Esophagus squamous epithelium (tissue), 5 donors: ENCODE results near the gene NAGS. TPM values are rescaled to one million over a fixed set of nuclear protein-coding genes. Genes with fewer than 3 reads are reported as not detected.

ENCODE experiments used
- DNase-seq: peaks from one replicate; lab custom pipeline; 2025; lab: John Stamatoyannopoulos, UW
- H3K27ac ChIP-seq, 4 donors: fragments of 200-600 bp; sonication (generic); one replicate each; pipeline ENCODE4 v1.5.1; 2016 to 2019; ENCODE audit warnings: mild to moderate bottlenecking in 1 of 4
- H3K27me3 ChIP-seq, 4 donors: fragments of 200-600 bp; sonication (generic); 1 replicate in 3 of 4; 2 replicates in 1 of 4; pipeline versions ENCODE4 v1.5.1 to v1.6.0; 2017 to 2021; ENCODE audit warnings: antibody characterized with exemption in 1 of 4
- H3K36me3 ChIP-seq, 3 donors: fragments of 200-600 bp; sonication (generic); one replicate each; pipeline ENCODE4 v1.5.1; 2016 to 2019
- H3K4me1 ChIP-seq, 3 donors: fragments of 200-600 bp; sonication (generic); one replicate each; pipeline ENCODE4 v1.5.1; 2017 to 2019
- H3K4me3 ChIP-seq, 4 donors: fragments of 200-600 bp; sonication (generic); 1 replicate in 3 of 4; 2 replicates in 1 of 4; pipeline ENCODE4 v1.5.1; 2016 to 2019; ENCODE audit warnings: mild to moderate bottlenecking in 2 of 4, moderate library complexity in 1 of 4
- H3K9me3 ChIP-seq, 3 donors: fragments of 200-600 bp; sonication (generic); one replicate each; pipeline ENCODE4 v1.5.1; 2016 to 2019
- CTCF ChIP-seq, 6 experiments: fragments of 450-650 bp in 4 of 6; fragments of 200-600 bp in 2 of 6; sonication (generic) in 2 of 6; IDR thresholded peaks; one replicate each; pipeline ENCODE4 v1.5.1; 2016 to 2019; ENCODE audit warnings: antibody characterized with exemption in 6 of 6, mild to moderate bottlenecking in 4 of 6, moderate library complexity in 4 of 6
- POLR2A ChIP-seq, 4 donors: fragments of 450-650 bp; IDR thresholded peaks; one replicate each; pipeline ENCODE4 v1.6.1; 2017; ENCODE audit warnings: antibody characterized with exemption in 4 of 4, mild to moderate bottlenecking in 4 of 4, moderate library complexity in 3 of 4
- WGBS, 2 donors: methylation state at CpG; one replicate each; pipeline ENCODE4 v1.1.5; 2018; 5-methylcytosine and 5-hydroxymethylcytosine counted together
- intact Hi-C: fragments of 100-400 bp; cut with DNase I; formaldehyde crosslinking; loops from one replicate; pipeline ENCODE4 v1.15.0; 2022
- total RNA-seq, 4 donors: library from RNA; depleted of rRNA; stranded (reverse); fragments of >200 nt; gene quantifications; one replicate each; pipeline ENCODE4 v1.1.0, GENCODE V29; 2016
- donor health status: DM: yes; HTN: yes; CAD: no.

NAGS gene
- total RNA-seq, 4 donors from 2014 or later, result 0.64 to 2.7 (median 2.1) TPM

- H3K4me1 ChIP-seq, result peaks cover 33 to 56% (median 34%) of the 10 kb centered on the region in 3 donors
- DNase-seq, result peak; percentile 86
- peaks cover 4 to 38% (median 9%) of the 10 kb centered on the region in 4 donors for H3K27me3 ChIP-seq
- intact Hi-C loops, result no loop called here
- peaks cover 0 to 33% (median 0%) of the 10 kb centered on the region in 3 donors for H3K36me3 ChIP-seq
- H3K4me3 ChIP-seq, result peak overlapping the region; percentile 27 to 77 (median 59)
- TF ChIP-seq POLR2A (IDR thresholded peaks at IDR 0.05) (peak in 1 of 4 donors; percentile 66), CTCF (IDR thresholded peaks at IDR 0.05) (peak in 5 of 6 experiments; percentile 18 to 54 (median 32))
- H3K9me3 ChIP-seq, result no peaks in the 10 kb centered on the region
- 0 to 1% methylated on average over 7 to 19 of the region's 40 CpGs for WGBS, 2 donors
- H3K27ac ChIP-seq, result peak overlapping the region; percentile 77 to 90 (median 80)
Measured at GRCh38 chr17:44006598-44007345, 2.4 kb downstream of the NAGS start.

GRCh38 chr17:44007346-44008204 lies 3.2 kb downstream of the NAGS start:
- DNase-seq, result no peak
- WGBS, 2 donors, result 6 to 15% methylated on average over 9 of the region's 37 CpGs
- TF ChIP-seq POLR2A (IDR thresholded peaks at IDR 0.05), result no peak
- TF ChIP-seq CTCF (IDR thresholded peaks at IDR 0.05), result no peak
- peak overlapping the region; percentile 68 to 90 (median 80) for H3K27ac ChIP-seq
- H3K27me3 ChIP-seq, result peaks cover 4 to 38% (median 9%) of the 10 kb centered on the region in 4 donors
- peaks cover 0 to 41% (median 0%) of the 10 kb centered on the region in 3 donors for H3K36me3 ChIP-seq
- intact Hi-C loops, result no loop called here
- H3K4me1 ChIP-seq, result peaks cover 33 to 56% (median 34%) of the 10 kb centered on the region in 3 donors
- peak overlapping the region; percentile 27 to 77 (median 59) for H3K4me3 ChIP-seq
- no peaks in the 10 kb centered on the region for H3K9me3 ChIP-seq

- H3K4me3 ChIP-seq, result peak overlapping the region in 1 of 4 donors; percentile 77
- WGBS, 2 donors, result 66 to 67% methylated on average over 5 of the region's 6 CpGs
- H3K4me1 ChIP-seq, result peaks cover 29 to 56% (median 34%) of the 10 kb centered on the region in 3 donors
- no peak for DNase-seq
- peaks cover 0 to 46% (median 0%) of the 10 kb centered on the region in 3 donors for H3K36me3 ChIP-seq
- no peaks in the 10 kb centered on the region for H3K9me3 ChIP-seq
- intact Hi-C loops, result no loop called here
- H3K27ac ChIP-seq, result peak overlapping the region in 3 of 4 donors; percentile 68 to 90 (median 84)
- TF ChIP-seq POLR2A (IDR thresholded peaks at IDR 0.05), result no peak
- no peak for TF ChIP-seq CTCF (IDR thresholded peaks at IDR 0.05)
- H3K27me3 ChIP-seq, result peaks cover 4 to 31% (median 9%) of the 10 kb centered on the region in 4 donors
Measured at GRCh38 chr17:44008205-44008909, 3.9 kb downstream of the NAGS start.

GRCh38 chr17:44010966-44011647 lies 6.7 kb downstream of the NAGS start:
- Histone ChIP-seq H3K4me3 (no peak overlapping the region), H3K36me3 (peaks cover 0 to 46% (median 0%) of the 10 kb centered on the region in 3 donors), H3K4me1 (peaks cover 25 to 52% (median 26%) of the 10 kb centered on the region in 3 donors), H3K9me3 (no peaks in the 10 kb centered on the region), H3K27me3 (peaks cover 0 to 4% (median 0%) of the 10 kb centered on the region in 4 donors), H3K27ac (no peak overlapping the region)
- no peak for DNase-seq
- TF ChIP-seq POLR2A (IDR thresholded peaks at IDR 0.05), result no peak
- no peak for TF ChIP-seq CTCF (IDR thresholded peaks at IDR 0.05)
- 39 to 55% methylated on average over 4 of the region's 4 CpGs for WGBS, 2 donors
- intact Hi-C loops, result no loop called here
